HG03097 (cell line): ENCODE results near the gene IFI6.

ENCODE experiments used
- ATAC-seq: cut with Tn5 transposase; IDR thresholded peaks from one replicate; pipeline ENCODE4 v1.9.1; 2021; ENCODE audit not compliant: unreplicated experiment, low FRiP score

The IFI6 gene

GRCh38 chr1:27676410-27676809 lies 4.4 kb upstream of the IFI6 start:
- no peak for ATAC-seq

GRCh38 chr1:27672750-27673112 lies 739 bp upstream of the IFI6 start:
- no peak for ATAC-seq

DNA sequence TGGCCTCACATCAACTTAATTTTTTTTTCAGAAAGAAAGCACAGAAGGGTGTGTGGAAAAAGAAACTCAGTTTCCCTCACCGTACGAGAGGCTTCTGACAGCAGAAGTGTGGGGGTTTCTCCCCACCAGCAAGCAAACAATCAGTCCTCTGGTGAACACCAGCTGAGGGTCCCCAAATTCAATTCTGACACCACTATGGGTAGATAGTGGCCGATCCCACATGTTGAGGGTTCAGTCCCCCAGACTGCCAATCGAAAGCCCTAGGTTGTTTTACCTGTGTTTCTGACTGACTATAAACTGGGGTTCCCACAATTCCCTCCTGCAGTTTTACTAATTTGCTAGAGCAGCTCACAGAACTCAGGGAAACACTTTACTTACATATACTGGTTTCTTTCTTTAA lies 2.1 kb downstream of the IFI6 start:
- no peak for ATAC-seq

GRCh38 chr1:27668808-27669723 lies 2.9 kb downstream of the IFI6 start:
- no peak for ATAC-seq

DNA sequence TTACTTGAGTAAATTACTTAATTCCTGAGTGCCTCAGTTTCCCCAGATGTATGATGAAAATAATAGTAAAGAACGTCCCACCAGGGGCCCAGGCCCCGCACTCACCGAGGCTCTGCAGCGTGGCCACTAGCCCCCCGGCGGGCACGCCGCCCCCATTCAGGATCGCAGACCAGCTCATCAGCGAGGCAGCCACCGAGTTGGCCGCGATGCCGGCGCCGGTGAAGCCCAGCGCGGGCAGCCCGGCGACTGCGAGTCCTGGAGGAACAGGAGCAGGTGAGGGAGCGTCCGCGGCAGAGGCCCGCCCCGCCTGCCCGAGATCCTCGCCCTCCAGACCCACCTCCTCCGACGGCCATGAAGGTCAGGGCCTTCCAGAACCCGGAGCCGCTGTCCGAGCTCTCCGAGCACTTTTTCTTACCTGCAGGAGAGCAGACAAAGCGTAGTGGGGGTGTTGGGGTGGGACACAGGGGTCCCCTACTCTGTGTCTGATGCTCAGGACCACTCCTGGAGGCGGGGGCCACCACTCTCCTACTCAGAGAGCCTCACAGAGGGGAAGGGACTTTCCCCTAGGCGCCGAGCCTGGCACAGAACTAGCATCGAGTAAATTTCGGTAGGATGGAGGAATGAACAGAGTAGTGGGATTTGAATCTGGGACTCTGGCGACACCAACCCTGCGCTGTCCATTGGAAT lies 3.7 kb downstream of the IFI6 start:
- ATAC-seq: no peak

DNA sequence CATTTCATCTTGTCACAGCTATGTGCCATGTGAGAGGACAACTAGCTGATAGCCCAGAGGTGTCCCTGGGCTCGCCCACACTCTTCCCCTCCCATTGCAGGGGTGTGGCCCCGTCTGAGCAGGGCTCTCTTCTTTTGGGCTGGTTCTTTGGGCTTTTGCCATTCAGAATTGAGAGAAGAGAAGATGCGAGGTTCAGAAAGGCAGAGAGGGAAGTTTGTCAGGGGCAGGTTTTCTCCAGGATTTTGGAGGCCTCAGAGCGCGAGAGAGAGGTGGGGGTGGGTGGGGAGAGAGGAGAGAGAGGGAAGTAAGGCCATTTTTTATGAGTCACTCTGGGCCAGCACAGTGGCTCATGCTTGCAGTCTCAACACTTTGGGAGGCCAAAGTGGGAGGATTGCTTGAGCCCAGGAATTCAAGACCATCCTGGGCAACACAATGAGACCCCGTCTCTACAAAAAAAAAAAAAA lies 5.2 kb downstream of the IFI6 start:
- no peak for ATAC-seq

DNA sequence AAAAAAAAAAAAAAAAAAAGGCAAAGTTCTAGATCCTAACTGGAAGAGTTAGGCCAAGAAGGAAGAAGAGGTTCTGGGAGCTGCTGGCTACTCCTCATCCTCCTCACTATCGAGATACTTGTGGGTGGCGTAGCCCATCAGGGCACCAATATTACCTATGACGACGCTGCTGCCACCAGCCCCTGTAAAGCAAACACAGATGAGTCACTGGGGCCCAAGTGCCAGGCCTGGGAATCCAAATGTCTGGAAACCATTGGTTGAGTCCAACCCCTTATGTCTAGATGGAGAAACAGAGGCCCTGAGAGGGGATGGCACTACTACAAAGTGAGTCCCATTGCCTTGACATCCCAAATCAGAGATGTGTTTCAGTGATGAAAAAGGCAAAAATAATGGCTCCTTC lies 5.7 kb downstream of the IFI6 start:
- ATAC-seq: no peak

DNA sequence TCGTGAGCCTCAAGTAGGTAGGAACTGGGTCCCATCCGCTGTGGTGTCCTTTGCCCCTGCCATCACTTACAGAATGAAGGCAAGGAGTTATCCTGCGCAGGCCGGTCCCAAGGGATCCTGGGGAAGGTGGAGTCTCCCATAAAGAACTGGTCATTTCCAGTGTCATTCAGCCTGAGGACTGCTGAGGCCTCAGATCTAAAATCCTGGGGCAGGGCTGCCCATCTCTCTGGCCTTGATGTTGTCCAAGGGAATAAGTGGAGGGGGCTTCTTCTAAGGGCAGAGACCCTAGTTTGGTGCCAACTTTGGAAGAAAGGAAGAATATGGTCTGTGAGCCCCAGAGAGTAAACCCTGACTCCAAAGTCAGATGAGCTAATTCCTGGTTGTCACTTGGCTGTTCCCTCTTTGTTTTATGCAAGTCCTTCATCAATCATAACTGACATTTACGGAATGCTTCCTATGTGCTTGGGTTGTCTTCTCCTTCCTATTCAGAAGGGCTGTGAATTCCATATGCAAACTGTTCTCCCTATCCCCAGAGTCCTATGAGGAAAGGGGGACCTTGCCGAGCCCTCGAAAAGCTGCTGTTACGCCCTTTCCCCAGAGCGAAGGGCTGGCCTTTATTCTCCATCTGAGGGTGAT lies 6.9 kb downstream of the IFI6 start:
- ATAC-seq: no peak

GRCh38 chr1:27664291-27664690 lies 7.7 kb downstream of the IFI6 start:
- no peak for ATAC-seq

- peak; percentile 35 for ATAC-seq
These were observed 9.1 kb downstream of the IFI6 start for GRCh38 chr1:27662707-27663393.

- no peak for ATAC-seq
These were observed 9.7 kb downstream of the IFI6 start for GRCh38 chr1:27662261-27662660.

DNA sequence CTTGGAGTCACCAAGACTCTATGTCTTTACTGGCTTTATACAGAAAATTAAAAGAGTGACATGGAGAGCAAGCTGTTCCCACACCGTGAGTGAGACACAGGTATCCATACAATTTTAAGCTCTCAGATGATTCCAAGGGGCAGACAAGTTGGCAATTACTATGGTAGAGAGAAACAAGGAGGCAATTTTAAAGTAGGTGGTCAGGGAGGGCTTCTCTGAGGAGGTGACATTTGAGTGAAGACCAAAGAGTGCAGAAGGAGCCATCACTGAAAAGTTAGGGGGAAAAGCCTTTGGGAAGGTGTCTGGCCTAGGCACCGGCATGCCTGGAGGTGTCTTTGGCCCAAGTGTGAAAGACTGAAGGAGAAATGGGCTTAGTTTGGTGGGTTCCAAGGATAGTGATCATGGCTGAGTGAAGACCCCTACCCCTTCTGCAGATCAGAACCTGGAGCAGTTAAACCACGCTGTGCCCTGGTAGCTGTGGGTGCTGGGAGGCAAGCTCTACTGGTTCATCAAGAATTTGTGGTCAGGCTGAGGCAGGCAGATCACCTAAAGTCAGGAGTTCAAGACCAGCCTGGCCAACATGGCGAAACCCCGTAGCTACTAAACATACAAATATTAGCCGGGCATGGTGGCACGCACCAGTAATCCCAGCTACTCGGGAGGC lies 10.4 kb downstream of the IFI6 start:
- no peak for ATAC-seq

- ATAC-seq: no peak
These were observed 11.6 kb downstream of the IFI6 start for GRCh38 chr1:27660300-27660835.

DNA sequence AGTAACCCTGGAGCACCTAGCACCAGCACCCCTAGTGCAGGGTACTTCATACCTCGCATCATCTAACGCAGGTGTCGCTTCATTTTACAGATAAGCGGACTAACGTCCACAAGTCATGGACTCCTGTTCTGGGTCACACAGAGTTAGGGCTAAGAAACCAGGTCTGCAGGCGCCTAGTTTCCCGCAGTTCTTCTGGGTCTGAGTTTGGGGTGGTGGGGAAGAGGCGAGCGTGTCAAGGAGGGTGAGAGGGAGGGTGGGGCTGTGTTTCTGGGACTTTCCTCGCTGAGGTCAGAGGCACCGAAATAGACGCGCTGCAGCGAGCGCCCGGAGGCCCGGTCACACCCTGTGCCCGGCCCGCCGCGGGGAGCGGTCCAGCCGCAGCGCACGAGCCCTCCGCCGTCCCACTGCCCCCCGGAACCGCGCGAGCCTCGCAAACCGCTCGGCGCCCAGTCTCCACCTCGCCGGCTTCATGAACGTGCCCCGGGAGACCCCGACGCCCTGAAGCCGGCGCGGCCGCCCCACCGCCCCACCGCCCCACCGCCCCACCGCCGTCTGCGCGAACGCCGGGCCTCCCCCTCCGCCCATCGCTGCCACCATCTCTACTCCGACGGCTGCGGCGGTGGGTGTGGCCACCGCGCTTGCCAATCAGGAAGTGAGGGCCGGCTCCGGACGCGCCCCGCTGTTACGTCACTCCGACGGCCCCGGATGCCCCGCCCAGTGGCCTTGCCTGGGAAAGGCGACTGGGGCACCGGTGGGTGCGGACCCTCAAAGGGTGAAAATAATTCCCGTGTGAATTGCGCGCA lies 12.3 kb downstream of the IFI6 start:
- peak; percentile 49 for ATAC-seq

GRCh38 chr1:27658951-27659496 lies 13.0 kb downstream of the IFI6 start:
- ATAC-seq: peak; percentile 26

GRCh38 chr1:27656157-27656893 lies 15.7 kb downstream of the IFI6 start:
- no peak for ATAC-seq

- no peak for ATAC-seq
These were observed 16.6 kb downstream of the IFI6 start for GRCh38 chr1:27655151-27655937.
